ENCODE results near the gene TRUB1. TPM values are rescaled to one million over a fixed set of nuclear protein-coding genes. Genes with fewer than 3 reads are reported as not detected.

The TRUB1 gene
- total RNA-seq, 1 experiment from 2014 or later = 30.4 TPM

- no peaks in the 10 kb centered on the region for H3K9me3 ChIP-seq (ENCODE audit: control insufficient read depth, insufficient read depth, low read depth, low read length)
- no peak overlapping the region for H3K27ac ChIP-seq (ENCODE audit: low read length)
- DNase-seq (ENCODE audit: low read depth, low spot score) = no peak
- H3K36me3 ChIP-seq (ENCODE audit: control insufficient read depth, insufficient read depth, low read length) = no peaks in the 10 kb centered on the region
- BruUV-seq (replicated peaks) = no TSS peak
- POLR2A ChIA-PET = no interaction called here
- no peak overlapping the region for H3K4me3 ChIP-seq (ENCODE audit: low read depth in 2 of 2, low read length in 2 of 2)
- intact Hi-C loops (cut with micrococcal nuclease; ENCODE audit: unreplicated experiment) (no loop called here), in situ Hi-C loops (cut with HindIII; ENCODE audit: low pct_unique_long_range_greater_than_20kb, low sequenced_read_pairs) (no loop called here)
- CTCF ChIA-PET = no interaction called here
- TF ChIP-seq POLR2AphosphoS5 (IDR thresholded peaks at IDR 0.05; ENCODE audit: low read depth, low read length) (no peak), SIN3A (IDR thresholded peaks at IDR 0.05; ENCODE audit: borderline replicate concordance, insufficient read depth, low read depth, low read length) (no peak), CTCF (IDR thresholded peaks at IDR 0.05) (no peak)
- no peak for ATAC-seq
- H3K27me3 ChIP-seq (ENCODE audit: control insufficient read depth, insufficient read depth, low read length) = no peaks in the 10 kb centered on the region
- H3K4me1 ChIP-seq (ENCODE audit: control insufficient read depth, insufficient read depth, low read length) = no peaks in the 10 kb centered on the region
Observed at GRCh38 chr10:115018185-115018931, 80.4 kb downstream of the TRUB1 start.

GRCh38 chr10:115020449-115020848 lies 82.5 kb downstream of the TRUB1 start:
- DNase-seq (ENCODE audit: low read depth, low spot score) (no peak), ATAC-seq (no peak)
- no peak overlapping the region for H3K27ac ChIP-seq (ENCODE audit: low read length)
- no peaks in the 10 kb centered on the region for H3K36me3 ChIP-seq (ENCODE audit: control insufficient read depth, insufficient read depth, low read length)
- no peaks in the 10 kb centered on the region for H3K4me1 ChIP-seq (ENCODE audit: control insufficient read depth, insufficient read depth, low read length)
- BruUV-seq (replicated peaks) = no TSS peak
- intact Hi-C loops (cut with micrococcal nuclease; ENCODE audit: unreplicated experiment) = no loop called here
- H3K9me3 ChIP-seq (ENCODE audit: control insufficient read depth, insufficient read depth, low read depth, low read length) = no peaks in the 10 kb centered on the region
- no peaks in the 10 kb centered on the region for H3K27me3 ChIP-seq (ENCODE audit: control insufficient read depth, insufficient read depth, low read length)
- CTCF ChIA-PET = interaction anchor here (0.6 kb wide), 1 partner anchor 79 kb away, joined by 3 read pairs; no protein-coding TSS in a partner anchor
- no peak overlapping the region for H3K4me3 ChIP-seq (ENCODE audit: low read depth in 2 of 2, low read length in 2 of 2)
- in situ Hi-C loops (cut with HindIII; ENCODE audit: low pct_unique_long_range_greater_than_20kb, low sequenced_read_pairs) = no loop called here
- TF ChIP-seq TCF7L2 (IDR thresholded peaks at IDR 0.05; ENCODE audit: low read depth, low read length) = no peak
- no peak for TF ChIP-seq SIN3A (IDR thresholded peaks at IDR 0.05; ENCODE audit: borderline replicate concordance, insufficient read depth, low read depth, low read length)
- POLR2A ChIA-PET = no interaction called here

- ChIA-PET POLR2A (no interaction called here), CTCF (no interaction called here)
- H3K4me3 ChIP-seq (ENCODE audit: low read depth in 2 of 2, low read length in 2 of 2) = no peak overlapping the region
- TF ChIP-seq SIN3A (IDR thresholded peaks at IDR 0.05; ENCODE audit: borderline replicate concordance, insufficient read depth, low read depth, low read length) (no peak), REST (IDR thresholded peaks at IDR 0.05; ENCODE audit: insufficient read depth in 1 of 2, low read depth in 2 of 2, low read length in 1 of 2) (no peak), CTCF (IDR thresholded peaks at IDR 0.05) (no peak), POLR2AphosphoS5 (IDR thresholded peaks at IDR 0.05; ENCODE audit: low read depth, low read length) (no peak), TCF7L2 (IDR thresholded peaks at IDR 0.05; ENCODE audit: low read depth, low read length) (no peak)
- no peaks in the 10 kb centered on the region for H3K27me3 ChIP-seq (ENCODE audit: control insufficient read depth, insufficient read depth, low read length)
- H3K36me3 ChIP-seq (ENCODE audit: control insufficient read depth, insufficient read depth, low read length) = no peaks in the 10 kb centered on the region
- no peaks in the 10 kb centered on the region for H3K4me1 ChIP-seq (ENCODE audit: control insufficient read depth, insufficient read depth, low read length)
- in situ Hi-C loops (cut with HindIII; ENCODE audit: low pct_unique_long_range_greater_than_20kb, low sequenced_read_pairs) = no loop called here
- no peak for DNase-seq (ENCODE audit: low read depth, low spot score)
- BruUV-seq (replicated peaks) = no TSS peak
- no peak overlapping the region for H3K27ac ChIP-seq (ENCODE audit: low read length)
- no peaks in the 10 kb centered on the region for H3K9me3 ChIP-seq (ENCODE audit: control insufficient read depth, insufficient read depth, low read depth, low read length)
- intact Hi-C loops (cut with micrococcal nuclease; ENCODE audit: unreplicated experiment) = no loop called here
- ATAC-seq = no peak
Observed at GRCh38 chr10:115022733-115023132, 84.7 kb downstream of the TRUB1 start.

Data from Panc1 (cell line).